ENCODE measurements around the gene BTBD9. TPM values are rescaled to one million over a fixed set of nuclear protein-coding genes. Genes with fewer than 3 reads are reported as not detected.

Gene BTBD9
- total RNA-seq, 1 experiment from 2014 or later = 12.5 TPM

GRCh38 chr6:38158762-38159350 is 480.9 kb downstream of the BTBD9 start:
- no peak for TF ChIP-seq CTCF (IDR thresholded peaks at IDR 0.05; ENCODE audit: unreplicated experiment)
- no peaks in the 10 kb centered on the region for H3K9me3 Mint-ChIP-seq (ENCODE audit: unreplicated experiment)
- intact Hi-C loops (cut with micrococcal nuclease) = no loop called here
- ChIA-PET POLR2A (no interaction called here), CTCF (interaction anchor here (0.8 kb wide), 1 partner anchor 34 kb away, joined by 3 read pairs; no protein-coding TSS in a partner anchor)
- no peak overlapping the region for H3K27ac Mint-ChIP-seq (ENCODE audit: low read depth, unreplicated experiment)
- no peaks in the 10 kb centered on the region for H3K27me3 Mint-ChIP-seq (ENCODE audit: insufficient read depth, unreplicated experiment)
- peaks cover 18% of the 10 kb centered on the region for H3K36me3 Mint-ChIP-seq (ENCODE audit: insufficient read depth, unreplicated experiment)
- no peak for DNase-seq (ENCODE audit: unreplicated experiment)
- H3K4me1 Mint-ChIP-seq (ENCODE audit: insufficient read depth, unreplicated experiment) = peaks cover 4% of the 10 kb centered on the region
- no TSS peak for BruUV-seq (replicated peaks)
- no peak overlapping the region for H3K4me3 Mint-ChIP-seq (ENCODE audit: unreplicated experiment)

GRCh38 chr6:38157905-38158304 is 481.8 kb downstream of the BTBD9 start:
- CTCF ChIA-PET = no interaction called here
- H3K27me3 Mint-ChIP-seq (ENCODE audit: insufficient read depth, unreplicated experiment) = no peaks in the 10 kb centered on the region

DNA sequence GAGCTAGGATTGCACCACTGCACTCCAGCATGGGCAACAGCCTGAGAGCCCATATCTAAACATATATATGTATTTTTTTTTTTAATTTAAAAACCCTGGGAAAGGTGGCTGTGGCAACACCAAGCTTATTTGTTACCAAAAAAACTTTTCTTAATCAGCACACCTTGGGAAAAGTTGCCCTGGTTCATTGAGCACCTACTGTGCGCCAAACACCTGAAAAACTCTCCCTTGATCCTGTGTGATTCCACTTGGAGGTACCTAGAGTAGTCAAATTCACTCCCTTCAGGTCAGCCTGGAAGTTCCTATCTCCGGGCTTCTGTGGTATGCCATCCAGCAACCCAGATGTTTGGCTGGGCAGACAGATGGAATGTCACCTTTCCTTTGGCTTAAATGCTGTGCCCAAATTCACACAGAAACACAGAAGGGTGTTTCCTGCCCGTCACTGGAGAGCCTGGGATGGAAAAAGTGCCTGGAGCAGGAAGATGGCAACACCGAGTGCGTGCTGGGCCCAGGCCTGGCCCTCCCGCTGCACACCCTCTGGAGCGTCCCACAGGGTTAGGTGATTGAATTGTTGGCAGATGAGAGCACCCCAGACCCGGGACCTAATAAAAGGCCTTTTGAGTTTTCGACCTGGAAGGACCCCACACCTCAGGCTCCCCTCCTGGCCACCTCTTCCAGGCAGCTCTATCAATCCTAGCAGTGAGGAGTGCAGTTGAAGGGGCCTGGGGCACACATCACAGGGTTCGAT is 482.7 kb downstream of the BTBD9 start:
- no peaks in the 10 kb centered on the region for H3K9me3 Mint-ChIP-seq (ENCODE audit: unreplicated experiment)
- ChIA-PET POLR2A (no interaction called here), CTCF (no interaction called here)
- TF ChIP-seq CTCF (IDR thresholded peaks at IDR 0.05; ENCODE audit: unreplicated experiment) = no peak
- peaks cover 4% of the 10 kb centered on the region for H3K4me1 Mint-ChIP-seq (ENCODE audit: insufficient read depth, unreplicated experiment)
- no TSS peak for BruUV-seq (replicated peaks)
- no peaks in the 10 kb centered on the region for H3K27me3 Mint-ChIP-seq (ENCODE audit: insufficient read depth, unreplicated experiment)
- intact Hi-C loops (cut with micrococcal nuclease) = no loop called here
- no peak overlapping the region for H3K27ac Mint-ChIP-seq (ENCODE audit: low read depth, unreplicated experiment)
- peaks cover 28% of the 10 kb centered on the region for H3K36me3 Mint-ChIP-seq (ENCODE audit: insufficient read depth, unreplicated experiment)
- no peak overlapping the region for H3K4me3 Mint-ChIP-seq (ENCODE audit: unreplicated experiment)
- no peak for DNase-seq (ENCODE audit: unreplicated experiment)

More at GRCh38 chr6:38157905-38158304, 481.8 kb downstream of the BTBD9 start:
- intact Hi-C loops (cut with micrococcal nuclease) = no loop called here
- Mint-ChIP-seq H3K4me1 (ENCODE audit: insufficient read depth, unreplicated experiment) (peaks cover 4% of the 10 kb centered on the region), H3K4me3 (ENCODE audit: unreplicated experiment) (no peak overlapping the region), H3K27ac (ENCODE audit: low read depth, unreplicated experiment) (no peak overlapping the region), H3K9me3 (ENCODE audit: unreplicated experiment) (no peaks in the 10 kb centered on the region), H3K36me3 (ENCODE audit: insufficient read depth, unreplicated experiment) (peaks cover 19% of the 10 kb centered on the region)
- DNase-seq (ENCODE audit: unreplicated experiment) = no peak
- no peak for TF ChIP-seq CTCF (IDR thresholded peaks at IDR 0.05; ENCODE audit: unreplicated experiment)
- BruUV-seq (replicated peaks) = no TSS peak
- POLR2A ChIA-PET = no interaction called here

- no peaks in the 10 kb centered on the region for H3K9me3 Mint-ChIP-seq (ENCODE audit: unreplicated experiment)
- peaks cover 30% of the 10 kb centered on the region for H3K36me3 Mint-ChIP-seq (ENCODE audit: insufficient read depth, unreplicated experiment)
- intact Hi-C loops (cut with micrococcal nuclease) = no loop called here
- BruUV-seq (replicated peaks) = no TSS peak
- DNase-seq (ENCODE audit: unreplicated experiment) = no peak
- TF ChIP-seq CTCF (IDR thresholded peaks at IDR 0.05; ENCODE audit: unreplicated experiment) = no peak
- no peaks in the 10 kb centered on the region for H3K27me3 Mint-ChIP-seq (ENCODE audit: insufficient read depth, unreplicated experiment)
- no peak overlapping the region for H3K27ac Mint-ChIP-seq (ENCODE audit: low read depth, unreplicated experiment)
- H3K4me1 Mint-ChIP-seq (ENCODE audit: insufficient read depth, unreplicated experiment) = peaks cover 4% of the 10 kb centered on the region
- H3K4me3 Mint-ChIP-seq (ENCODE audit: unreplicated experiment) = no peak overlapping the region
- ChIA-PET POLR2A (no interaction called here), CTCF (interaction anchor here (0.5 to 0.7 kb wide), 5 partner anchors 25 to 1643 kb away, joined by 3 read pairs; no protein-coding TSS in a partner anchor)
These were observed 484.0 kb downstream of the BTBD9 start for GRCh38 chr6:38155621-38156204.
